ENCODE measurements around the gene OCSTAMP. TPM values are rescaled to one million over a fixed set of nuclear protein-coding genes. Genes with fewer than 3 reads are reported as not detected.
A peak's percentile ranks its signal among the peaks of the same experiment; 100 is the strongest.

Gene OCSTAMP
- total RNA-seq, 2 donors from 2014 or later: 0.12 TPM; not detected in 1

DNA sequence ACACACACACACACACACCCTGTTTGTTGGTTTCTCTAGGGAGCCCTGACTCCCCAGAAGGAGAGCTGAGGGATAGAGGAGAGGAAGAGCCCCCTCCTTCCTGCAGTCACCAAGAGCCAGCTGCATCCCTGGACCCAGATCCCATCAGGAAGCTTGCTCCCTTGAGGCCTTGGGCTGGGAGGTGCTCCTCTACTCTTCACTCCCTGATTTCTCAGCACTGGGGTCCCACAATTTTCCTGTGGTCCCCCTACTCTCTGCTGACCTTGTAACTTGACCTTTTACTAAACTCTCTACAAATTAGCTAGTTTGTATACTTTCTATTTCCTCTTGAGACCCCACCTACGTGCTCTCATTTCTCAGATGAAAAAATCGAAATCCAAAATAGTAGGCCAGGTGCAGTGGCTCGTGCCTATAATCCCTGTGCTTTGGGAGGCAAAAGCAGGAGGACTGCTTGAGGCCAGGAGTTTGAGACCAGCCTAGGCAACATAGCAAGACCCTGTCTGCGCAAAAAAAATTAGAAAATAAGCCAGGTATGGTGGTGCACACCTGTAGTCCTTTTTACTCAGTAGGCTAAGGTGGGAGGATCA is 5.0 kb upstream of the OCSTAMP start:
- H3K4me3 Mint-ChIP-seq: no peak overlapping the region
- H3K27me3 Mint-ChIP-seq (ENCODE audit: low read depth): peaks cover 15% of the 10 kb centered on the region
- no peak for ATAC-seq (replicated peaks in 1 of 2)
- no peaks in the 10 kb centered on the region for H3K36me3 Mint-ChIP-seq (ENCODE audit: insufficient read depth in 2 of 2)
- peaks cover 57% of the 10 kb centered on the region for H3K4me1 Mint-ChIP-seq (ENCODE audit: low read depth)
- DNase-seq: no peak
- H3K9me3 Mint-ChIP-seq: no peaks in the 10 kb centered on the region
- peak overlapping the region; percentile 14 for H3K27ac Mint-ChIP-seq

DNA sequence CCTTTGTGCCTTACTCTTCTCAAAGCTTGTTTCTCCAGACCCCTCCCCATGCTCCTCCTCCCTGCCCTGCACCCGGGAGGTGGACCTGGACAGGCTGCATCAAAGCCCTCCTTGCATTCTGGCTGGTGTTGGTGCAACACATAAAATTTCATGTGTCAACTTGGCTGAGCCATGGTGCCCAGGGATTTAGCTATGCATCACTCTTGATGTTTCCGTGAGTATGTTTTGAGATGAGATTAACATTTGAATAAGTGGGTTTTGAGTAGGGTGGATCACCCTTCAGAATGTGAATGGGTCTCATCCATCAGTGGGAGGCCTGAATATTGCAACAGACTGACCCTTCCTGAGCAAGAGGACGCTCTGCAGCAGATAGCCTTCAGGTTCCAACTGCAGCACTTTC is 4.4 kb upstream of the OCSTAMP start:
- H3K9me3 Mint-ChIP-seq: no peaks in the 10 kb centered on the region
- peaks cover 51% of the 10 kb centered on the region for H3K4me1 Mint-ChIP-seq (ENCODE audit: low read depth)
- ATAC-seq (replicated peaks in 1 of 2) (no peak), DNase-seq (no peak)
- peaks cover 15% of the 10 kb centered on the region for H3K27me3 Mint-ChIP-seq (ENCODE audit: low read depth)
- H3K36me3 Mint-ChIP-seq (ENCODE audit: insufficient read depth in 2 of 2): no peaks in the 10 kb centered on the region
- no peak overlapping the region for H3K4me3 Mint-ChIP-seq
- no peak overlapping the region for H3K27ac Mint-ChIP-seq

DNA sequence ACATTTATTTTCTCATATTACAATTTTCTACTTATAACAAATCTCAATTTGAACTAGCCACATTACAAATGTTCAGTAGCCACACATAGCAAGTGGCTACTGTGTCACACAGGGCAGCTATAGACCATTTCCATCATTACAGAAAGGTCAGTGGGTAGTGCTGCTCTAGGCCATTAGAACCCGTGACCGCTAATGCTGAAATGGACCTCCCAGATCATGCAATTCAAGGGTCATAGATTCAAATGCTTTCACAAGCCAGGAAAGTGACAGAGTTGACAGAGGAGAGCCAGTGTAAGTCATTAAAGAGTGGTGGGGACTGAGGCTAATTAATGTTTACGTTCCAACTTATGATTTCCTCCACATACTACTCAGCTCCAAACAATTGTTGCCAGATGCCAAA is 3.5 kb upstream of the OCSTAMP start:
- peaks cover 49% of the 10 kb centered on the region for H3K4me1 Mint-ChIP-seq (ENCODE audit: low read depth)
- H3K27ac Mint-ChIP-seq: no peak overlapping the region
- DNase-seq: no peak

DNA sequence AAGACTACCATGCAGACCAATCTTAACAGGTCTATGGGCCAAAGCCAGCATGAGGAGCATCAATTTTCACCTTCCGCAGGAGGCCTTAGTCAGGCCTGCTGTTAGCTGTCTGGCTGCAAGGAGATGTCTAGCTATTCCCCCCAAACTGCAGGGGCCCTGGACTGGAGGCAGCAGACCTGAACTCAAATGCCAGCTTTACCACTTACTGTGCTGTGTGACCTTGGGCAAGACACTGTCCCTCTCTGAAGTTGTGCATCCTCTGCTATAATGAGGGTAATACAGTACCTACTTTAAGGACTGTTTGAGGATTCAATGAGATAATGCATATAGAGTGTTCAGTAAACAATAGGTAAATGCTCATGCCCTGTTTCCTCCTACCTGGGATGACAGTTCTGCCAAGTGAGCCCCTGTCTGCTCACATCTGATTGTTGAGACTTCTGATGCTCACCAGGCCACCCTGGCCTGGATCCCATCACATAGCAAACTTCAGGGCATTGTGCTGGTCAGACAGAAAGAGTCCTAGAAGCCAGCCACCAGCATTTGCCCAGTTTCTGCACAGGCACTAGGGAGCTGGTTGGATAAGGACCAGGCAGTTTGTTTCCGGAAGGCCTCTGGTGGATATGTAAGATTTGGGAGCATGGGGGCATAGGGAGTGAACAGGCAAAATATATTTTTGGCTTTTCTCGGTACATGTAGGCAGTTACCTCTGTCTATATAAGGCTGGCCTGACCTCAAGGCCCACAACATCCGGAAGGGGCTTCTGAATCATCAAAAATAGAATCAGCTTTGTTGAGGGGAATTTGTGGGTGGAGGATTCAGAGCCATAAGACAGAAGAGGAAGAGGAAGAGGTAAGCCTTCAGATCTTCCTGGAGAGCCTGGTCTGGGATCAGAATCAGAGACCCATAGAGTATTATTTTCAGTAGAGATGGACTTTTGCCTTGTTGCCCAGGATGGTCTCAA is 2.3 kb upstream of the OCSTAMP start:
- H3K27me3 Mint-ChIP-seq (ENCODE audit: low read depth): peaks cover 15% of the 10 kb centered on the region
- H3K27ac Mint-ChIP-seq: peak overlapping the region; percentile 54
- ATAC-seq (replicated peaks in 1 of 2): peak; percentile 91 to 93
- H3K4me3 Mint-ChIP-seq: peak overlapping the region; percentile 41 to 75
- no peaks in the 10 kb centered on the region for H3K36me3 Mint-ChIP-seq (ENCODE audit: insufficient read depth in 2 of 2)
- DNase-seq: peak; percentile 68 to 72
- peaks cover 37% of the 10 kb centered on the region for H3K4me1 Mint-ChIP-seq (ENCODE audit: low read depth)
- no peaks in the 10 kb centered on the region for H3K9me3 Mint-ChIP-seq

More for the DNA sequence above, 3.5 kb upstream of the OCSTAMP start:
- Mint-ChIP-seq H3K9me3 (no peaks in the 10 kb centered on the region), H3K36me3 (ENCODE audit: insufficient read depth in 2 of 2) (no peaks in the 10 kb centered on the region), H3K4me3 (no peak overlapping the region), H3K27me3 (ENCODE audit: low read depth) (peaks cover 15% of the 10 kb centered on the region)
- no peak for ATAC-seq (replicated peaks in 1 of 2)

DNA sequence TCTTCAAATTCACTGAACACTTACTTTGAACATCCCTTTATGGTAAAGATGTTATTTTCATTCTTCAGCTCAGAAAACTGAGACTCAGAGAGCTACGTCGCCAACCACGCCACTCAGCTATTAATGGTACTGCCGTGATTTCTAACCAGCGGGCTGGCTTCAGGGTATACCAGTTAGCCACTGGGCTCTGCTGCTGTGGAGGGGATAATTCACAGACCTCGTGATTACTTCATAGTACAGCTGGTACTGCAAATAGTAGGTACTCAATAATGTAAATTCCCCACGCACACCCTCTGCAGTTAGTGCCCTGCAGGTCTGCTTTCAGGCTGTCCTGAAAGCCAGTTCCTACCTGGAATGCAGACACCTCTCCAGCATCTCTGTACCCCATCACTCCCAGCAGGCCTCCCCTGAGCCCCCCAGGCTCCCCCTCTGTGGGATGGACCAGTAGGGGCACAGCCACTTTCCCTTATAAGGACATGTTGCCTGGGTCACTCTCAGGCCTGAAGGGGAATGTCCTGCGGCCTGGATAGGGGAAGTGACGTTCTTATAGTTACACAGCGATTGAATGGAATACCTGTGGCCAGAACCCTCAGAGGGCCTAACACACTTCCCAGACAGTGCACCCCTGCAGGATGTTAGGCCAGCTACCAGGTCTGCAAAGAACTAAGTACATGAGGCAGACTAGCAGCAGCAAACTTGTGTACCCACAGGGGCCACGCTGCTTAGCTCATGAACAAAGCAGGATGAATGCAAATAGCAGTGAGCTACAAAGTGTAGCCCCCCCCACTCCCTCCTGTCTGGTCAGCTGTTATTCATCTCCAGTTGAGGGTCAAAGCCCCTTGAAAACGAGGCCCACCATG is 1.3 kb upstream of the OCSTAMP start:
- ATAC-seq (replicated peaks in 1 of 2) (no peak), DNase-seq (no peak)
- H3K9me3 Mint-ChIP-seq: no peaks in the 10 kb centered on the region
- peaks cover 30% of the 10 kb centered on the region for H3K4me1 Mint-ChIP-seq (ENCODE audit: low read depth)
- peaks cover 14% of the 10 kb centered on the region for H3K27me3 Mint-ChIP-seq (ENCODE audit: low read depth)
- H3K36me3 Mint-ChIP-seq (ENCODE audit: insufficient read depth in 2 of 2): no peaks in the 10 kb centered on the region
- H3K4me3 Mint-ChIP-seq: no peak overlapping the region
- no peak overlapping the region for H3K27ac Mint-ChIP-seq

DNA sequence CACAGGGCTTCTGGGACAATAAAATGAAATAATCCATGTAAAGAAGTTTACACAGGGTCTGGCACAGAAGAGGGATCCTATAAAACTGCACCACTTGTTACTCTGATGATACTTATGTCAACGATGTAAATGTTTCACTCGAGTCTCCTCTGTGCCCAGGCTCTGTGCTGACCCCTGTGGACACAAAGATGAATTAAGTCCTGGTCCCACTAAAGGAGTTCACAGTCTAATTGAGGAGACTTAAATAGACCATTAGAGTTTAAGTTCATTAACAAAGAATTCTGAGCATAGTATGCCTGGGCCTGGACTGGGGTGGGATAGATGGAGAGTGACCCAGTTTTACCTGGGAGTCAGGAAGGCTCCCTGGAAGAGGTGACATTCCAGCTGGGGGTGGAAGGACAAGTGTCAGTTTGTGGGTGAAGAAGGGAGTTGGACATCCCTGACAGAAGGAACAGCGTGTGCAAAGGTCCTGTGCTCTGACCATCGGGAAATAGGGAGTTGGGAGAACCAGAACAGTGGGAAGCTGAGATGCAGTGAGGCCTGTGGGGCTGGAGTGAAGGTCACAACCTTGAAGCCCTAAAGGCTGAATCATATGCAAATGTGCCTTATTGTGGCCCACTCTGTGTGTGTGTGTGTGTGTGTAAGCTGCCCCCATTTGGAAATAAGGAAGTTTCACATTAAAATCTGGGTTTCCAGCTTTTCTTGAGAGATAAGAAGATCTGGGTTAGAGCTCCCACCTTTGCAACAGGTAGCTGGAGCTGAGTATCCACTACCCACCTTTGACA is 1.1 kb downstream of the OCSTAMP start:
- no peaks in the 10 kb centered on the region for H3K36me3 Mint-ChIP-seq (ENCODE audit: insufficient read depth in 2 of 2)
- no peak overlapping the region for H3K27ac Mint-ChIP-seq
- ATAC-seq (replicated peaks in 1 of 2) (no peak), DNase-seq (no peak)
- peaks cover 25% of the 10 kb centered on the region for H3K4me1 Mint-ChIP-seq (ENCODE audit: low read depth)
- H3K9me3 Mint-ChIP-seq: no peaks in the 10 kb centered on the region
- H3K27me3 Mint-ChIP-seq (ENCODE audit: low read depth): no peaks in the 10 kb centered on the region
- H3K4me3 Mint-ChIP-seq: no peak overlapping the region

DNA sequence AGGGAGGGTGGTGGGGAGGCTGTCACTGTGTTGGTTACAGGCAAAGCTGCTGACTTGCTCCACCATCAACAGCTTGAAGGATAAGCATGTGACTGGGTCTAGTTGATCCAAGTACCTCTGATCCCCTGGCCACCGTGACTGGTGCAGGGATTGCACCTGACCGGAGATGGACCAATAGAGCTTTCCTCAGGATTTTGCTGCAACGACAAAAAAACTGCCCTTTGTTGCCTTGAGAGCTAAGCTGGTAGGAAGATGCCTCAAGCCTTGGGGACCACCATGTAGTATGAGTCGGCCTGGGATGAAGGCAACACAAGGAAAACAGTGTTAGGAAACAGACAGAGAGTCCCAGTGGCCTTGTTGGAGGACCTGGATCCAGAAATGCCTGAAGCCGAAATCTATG is 1.8 kb downstream of the OCSTAMP start:
- Mint-ChIP-seq H3K4me1 (ENCODE audit: low read depth) (peaks cover 30% of the 10 kb centered on the region), H3K27ac (no peak overlapping the region), H3K36me3 (ENCODE audit: insufficient read depth in 2 of 2) (no peaks in the 10 kb centered on the region), H3K9me3 (no peaks in the 10 kb centered on the region), H3K27me3 (ENCODE audit: low read depth) (no peaks in the 10 kb centered on the region), H3K4me3 (no peak overlapping the region)
- DNase-seq (no peak), ATAC-seq (replicated peaks in 1 of 2) (no peak)

DNA sequence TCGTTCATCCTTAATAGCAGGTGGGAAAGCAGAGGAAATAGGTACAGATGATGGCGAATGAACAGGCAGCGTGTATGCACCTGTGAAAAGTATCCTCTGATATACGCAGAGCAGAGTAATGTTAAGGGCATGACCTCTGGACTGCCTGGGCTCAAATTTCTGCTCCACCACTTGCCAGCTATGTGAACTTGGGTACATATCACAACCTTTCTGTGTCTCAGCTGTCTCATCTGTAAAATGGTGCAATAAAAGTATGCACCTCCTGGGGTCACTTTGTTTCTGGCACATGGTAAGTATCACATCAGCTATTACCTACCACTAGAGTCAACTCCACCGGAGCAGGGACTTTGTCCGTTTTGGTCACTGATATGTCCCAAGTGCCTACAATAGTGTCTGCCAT is 2.5 kb downstream of the OCSTAMP start:
- no peak overlapping the region for H3K4me3 Mint-ChIP-seq
- no peak for DNase-seq
- H3K9me3 Mint-ChIP-seq: no peaks in the 10 kb centered on the region
- H3K27ac Mint-ChIP-seq: no peak overlapping the region
- H3K36me3 Mint-ChIP-seq (ENCODE audit: insufficient read depth in 2 of 2): no peaks in the 10 kb centered on the region
- no peak for ATAC-seq (replicated peaks in 1 of 2)
- H3K27me3 Mint-ChIP-seq (ENCODE audit: low read depth): peaks cover 4% of the 10 kb centered on the region
- H3K4me1 Mint-ChIP-seq (ENCODE audit: low read depth): peaks cover 26% of the 10 kb centered on the region

DNA sequence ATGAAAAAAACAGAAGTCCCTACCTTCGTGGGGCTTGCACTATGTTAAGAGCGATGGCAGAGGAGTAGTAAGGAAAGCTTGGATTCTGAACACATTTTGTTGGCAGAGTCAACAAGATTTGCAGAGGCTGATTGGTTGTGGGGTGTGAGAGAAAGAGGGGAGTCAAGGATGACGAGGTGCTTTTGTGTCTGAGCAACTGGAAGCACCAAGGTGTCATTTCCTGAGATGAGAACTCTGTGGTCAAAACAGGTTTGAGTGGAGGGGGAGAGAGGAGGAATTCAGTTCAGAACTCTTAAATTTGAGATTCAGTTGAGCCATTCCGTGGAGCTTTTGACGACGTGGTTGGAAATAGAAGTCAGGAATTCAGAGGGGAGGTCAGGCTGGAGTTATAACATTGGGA is 3.5 kb downstream of the OCSTAMP start:
- peaks cover 7% of the 10 kb centered on the region for H3K27me3 Mint-ChIP-seq (ENCODE audit: low read depth)
- no peaks in the 10 kb centered on the region for H3K9me3 Mint-ChIP-seq
- peaks cover 16% of the 10 kb centered on the region for H3K4me1 Mint-ChIP-seq (ENCODE audit: low read depth)
- DNase-seq: peak in 1 of 2 donors; percentile 27
- no peak overlapping the region for H3K4me3 Mint-ChIP-seq
- ATAC-seq (replicated peaks in 1 of 2): peak; percentile 16 to 20
- no peaks in the 10 kb centered on the region for H3K36me3 Mint-ChIP-seq (ENCODE audit: insufficient read depth in 2 of 2)
- no peak overlapping the region for H3K27ac Mint-ChIP-seq

DNA sequence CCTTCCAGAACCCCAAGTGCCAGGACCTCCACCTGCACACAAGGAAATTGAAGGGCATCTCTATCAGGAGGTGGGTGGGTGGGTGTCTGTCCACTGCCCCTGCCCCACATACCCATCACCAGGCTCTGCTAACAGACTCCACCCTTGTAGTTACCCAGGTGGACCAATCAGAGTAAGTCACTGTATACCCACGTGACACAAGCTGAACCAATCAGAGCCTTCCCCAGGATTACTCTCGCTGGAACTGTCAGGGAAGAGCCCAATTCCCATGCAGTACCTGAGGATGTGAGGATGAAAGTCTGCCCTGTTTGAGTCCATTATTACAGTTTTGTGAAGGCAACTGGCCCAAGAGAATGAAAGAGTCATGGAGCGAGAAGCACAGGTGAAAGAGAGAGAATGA is 4.2 kb downstream of the OCSTAMP start:
- H3K4me3 Mint-ChIP-seq: no peak overlapping the region
- H3K27me3 Mint-ChIP-seq (ENCODE audit: low read depth): peaks cover 7% of the 10 kb centered on the region
- no peak for ATAC-seq (replicated peaks in 1 of 2)
- peaks cover 12% of the 10 kb centered on the region for H3K4me1 Mint-ChIP-seq (ENCODE audit: low read depth)
- H3K27ac Mint-ChIP-seq: no peak overlapping the region
- H3K36me3 Mint-ChIP-seq (ENCODE audit: insufficient read depth in 2 of 2): no peaks in the 10 kb centered on the region
- H3K9me3 Mint-ChIP-seq: no peaks in the 10 kb centered on the region
- no peak for DNase-seq

DNA sequence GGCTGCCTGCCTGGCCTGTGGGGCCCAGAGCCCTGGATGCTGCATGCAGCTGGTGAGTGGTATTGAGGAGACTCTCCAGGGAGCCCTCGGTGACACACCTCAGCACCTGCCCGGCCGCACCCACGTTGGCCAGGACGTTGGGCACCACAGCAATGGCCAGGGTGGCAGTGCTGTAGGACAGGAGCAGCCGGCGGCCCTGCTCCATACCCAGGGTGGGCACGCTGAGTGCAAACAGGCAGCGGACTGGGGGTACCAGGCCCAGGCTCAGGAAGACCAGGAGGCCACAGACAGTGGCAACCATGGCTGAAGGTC is 4.7 kb downstream of the OCSTAMP start:
- H3K36me3 Mint-ChIP-seq (ENCODE audit: insufficient read depth in 2 of 2): no peaks in the 10 kb centered on the region

DNA sequence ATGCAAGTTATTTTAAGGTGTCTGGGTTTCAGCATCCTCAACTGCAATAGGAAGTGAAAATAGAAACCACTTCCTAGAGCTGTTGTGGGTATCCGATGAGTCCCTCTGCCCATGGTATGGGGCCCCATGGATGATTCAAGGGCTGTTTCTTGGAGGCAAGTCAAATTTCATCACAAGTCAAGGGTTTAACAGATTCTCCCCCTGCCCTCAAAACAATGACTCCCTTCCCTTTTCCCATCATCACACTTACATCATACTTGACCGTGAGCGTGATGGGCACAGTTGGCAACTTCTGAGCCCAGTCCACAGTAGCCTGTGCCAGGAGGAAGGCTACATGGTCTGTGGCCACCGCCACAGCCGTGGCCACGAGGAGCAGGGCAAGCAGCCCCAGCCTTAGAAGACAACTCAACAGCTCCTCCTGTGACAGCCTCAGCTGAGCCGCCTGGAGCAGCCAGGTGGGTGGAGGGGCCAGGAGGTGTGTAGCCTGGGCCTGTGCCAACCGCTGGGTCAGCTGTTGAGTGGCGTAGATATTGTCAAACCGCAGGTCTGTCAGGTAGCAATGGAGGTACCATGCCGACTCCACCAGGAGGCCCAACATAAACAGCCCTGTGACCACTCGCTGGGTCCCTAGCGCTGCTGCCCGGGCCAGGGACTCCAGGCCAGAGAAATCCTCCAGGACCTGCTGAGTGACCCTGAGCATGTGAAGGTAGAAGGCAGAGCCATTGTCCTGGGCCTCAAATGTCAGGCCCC is 5.2 kb downstream of the OCSTAMP start:
- Mint-ChIP-seq H3K4me1 (ENCODE audit: low read depth) (peaks cover 6% of the 10 kb centered on the region), H3K4me3 (peak overlapping the region; percentile 66 to 71), H3K27me3 (ENCODE audit: low read depth) (peaks cover 7% of the 10 kb centered on the region), H3K27ac (peak overlapping the region; percentile 74), H3K36me3 (ENCODE audit: insufficient read depth in 2 of 2) (no peaks in the 10 kb centered on the region), H3K9me3 (no peaks in the 10 kb centered on the region)
- ATAC-seq (replicated peaks in 1 of 2) (peak; percentile 87 to 89), DNase-seq (peak; percentile 72 to 77)

More for the DNA sequence above, 4.7 kb downstream of the OCSTAMP start:
- Mint-ChIP-seq H3K9me3 (no peaks in the 10 kb centered on the region), H3K27me3 (ENCODE audit: low read depth) (peaks cover 7% of the 10 kb centered on the region), H3K4me3 (peak overlapping the region in 1 of 2 donors; percentile 66), H3K27ac (no peak overlapping the region), H3K4me1 (ENCODE audit: low read depth) (peaks cover 7% of the 10 kb centered on the region)
- no peak for DNase-seq
- ATAC-seq (replicated peaks in 1 of 2): no peak
